ENCODE results near the gene GP1BB. TPM values are rescaled to one million over a fixed set of nuclear protein-coding genes. Genes with fewer than 3 reads are reported as not detected.
A peak's percentile ranks its signal among the peaks of the same experiment; 100 is the strongest.

The GP1BB gene
- total and polyA plus RNA-seq, 2 of the 4 experiments (the other 2 are of a cell fraction), result 0.18 to 1.5 TPM

- TF ChIP-seq MAZ (IDR thresholded peaks at IDR 0.05; ENCODE audit: borderline replicate concordance, low read depth, low read length), result peak; percentile 79; the same call in 1 of the 2 replicates
- TF ChIP-seq MAFK (IDR thresholded peaks at IDR 0.05; ENCODE audit: low read depth, low read length), result no peak
These were observed 5.5 kb upstream of the GP1BB start (continued) for GRCh38 chr22:19717691-19718455.

GRCh38 chr22:19718456-19719049 is 4.8 kb upstream of the GP1BB start:
- Histone ChIP-seq H3K9me3 (ENCODE audit: control insufficient read depth, insufficient read depth, low read length) (no peaks in the 10 kb centered on the region), H2BK20ac (ENCODE audit: low read depth, low read length) (no peak overlapping the region), H4K8ac (ENCODE audit: low read depth in 2 of 2, low read length in 2 of 2) (peak overlapping the region; percentile 71 to 87; a peak in 3 of 4 replicates), H3K18ac (ENCODE audit: low read depth, low read length) (peak overlapping the region; percentile 58), H4K91ac (ENCODE audit: insufficient read depth, low read depth, low read length) (peak overlapping the region; percentile 21; the same call in 1 of the 2 replicates), H2AFZ (replicated peaks; ENCODE audit: low read length, poor library complexity) (peak overlapping the region; percentile 98), H3K23ac (ENCODE audit: low read depth, low read length) (peak overlapping the region; percentile 59; the same call in 1 of the 2 replicates), H3K79me1 (ENCODE audit: low read depth in 1 of 2, low read length in 2 of 2) (peaks cover 0 to 4% of the 10 kb centered on the region in 2 experiments; a peak in 1 of 4 replicates), H3K4me2 (ENCODE audit: low read depth, low read length) (peak overlapping the region; percentile 93), H3K4me1 (ENCODE audit: control insufficient read depth, insufficient read depth, low read length) (peaks cover 15% of the 10 kb centered on the region), H2BK120ac (ENCODE audit: low read depth, low read length) (0 out of 2 replicates have a peak overlapping the region, but pooled peaks have one; percentile 60), H4K20me1 (ENCODE audit: insufficient read depth, low read length) (peaks cover 6% of the 10 kb centered on the region; the same call in 1 of the 2 replicates), H3K4me3 (ENCODE audit: insufficient read depth, low read depth, low read length) (peak overlapping the region; percentile 71), H3K9ac (ENCODE audit: low read depth, low read length) (peak overlapping the region; percentile 82), H2BK5ac (ENCODE audit: low read depth, low read length, poor library complexity, severe bottlenecking) (peak overlapping the region; percentile 43), H3K4ac (ENCODE audit: low read depth, low read length) (peak overlapping the region; percentile 88), H3K27me3 (ENCODE audit: control insufficient read depth, insufficient read depth, low read length) (peaks cover 12% of the 10 kb centered on the region; the same call in 1 of the 2 replicates), H4K5ac (ENCODE audit: low read depth, low read length) (peak overlapping the region; percentile 59; the same call in 1 of the 2 replicates), H2BK15ac (ENCODE audit: low read depth, low read length) (no peak overlapping the region; the same call in 2 of the 3 replicates), H3K27ac (ENCODE audit: insufficient read depth, low read length) (peak overlapping the region; percentile 38; the same call in 1 of the 2 replicates), H3K36me3 (ENCODE audit: control insufficient read depth, insufficient read depth, low read length) (peaks cover 16% of the 10 kb centered on the region), H3K14ac (replicated peaks; ENCODE audit: low read depth, low read length) (0 out of 2 replicates have a peak overlapping the region, but pooled peaks have one; percentile 66), H2AK9ac (replicated peaks; ENCODE audit: low read depth, low read length, poor library complexity) (peak overlapping the region; percentile 92), H3K56ac (ENCODE audit: extremely low read depth, insufficient read depth, low read length) (no peak overlapping the region), H3K9me1 (ENCODE audit: insufficient read depth, low read length) (peaks cover 7% of the 10 kb centered on the region), H2AK5ac (ENCODE audit: low read depth, low read length) (peak overlapping the region; percentile 82; the same call in 1 of the 2 replicates)
- 2% methylated on average over 40 of the region's 70 CpGs; no CpG with 5 or more reads in 1 of the 2 experiments for WGBS, 2 experiments (ENCODE audit: extremely low coverage in 2 of 2, insufficient read length in 1 of 2)
- BruUV-seq (replicated peaks), result no TSS peak
- POLR2A ChIA-PET (ENCODE audit: unreplicated experiment), result no interaction called here
- DNase-seq (no peak), ATAC-seq (ENCODE audit: low read depth) (no peak)
- dilution Hi-C loops (cut with HindIII; ENCODE audit: low sequenced_read_pairs, unreplicated experiment), result no loop called here
- intact Hi-C loops (cut with micrococcal nuclease), result loop anchor here (1.0 kb wide), 2 partner anchors 39 to 86 kb away; no protein-coding TSS in a partner anchor
- in situ Hi-C loops (cut with MboI; ENCODE audit: low sequenced_read_pairs), result no loop called here
- CTCF ChIA-PET, result no interaction called here
- TF ChIP-seq RAD21 (IDR thresholded peaks at IDR 0.05; ENCODE audit: low read length), result no peak
- TF ChIP-seq CHD1 (IDR thresholded peaks at IDR 0.05; ENCODE audit: low read depth, low read length), result no peak
- TF ChIP-seq POLR2A (IDR thresholded peaks at IDR 0.05; ENCODE audit: low read depth, low read length), result no peak
- no peak for TF ChIP-seq MXI1 (IDR thresholded peaks at IDR 0.05; ENCODE audit: borderline replicate concordance, low read depth, low read length)
- TF ChIP-seq CEBPB (IDR thresholded peaks at IDR 0.05; ENCODE audit: low read depth, low read length), result no peak
- TF ChIP-seq MAFK (IDR thresholded peaks at IDR 0.05; ENCODE audit: low read depth, low read length), result no peak
- TF ChIP-seq BHLHE40 (IDR thresholded peaks at IDR 0.05; ENCODE audit: low read depth, low read length), result no peak
- no peak for TF ChIP-seq CTCF (conservative IDR thresholded peaks at IDR 0.05; ENCODE audit: low read depth, low read length)
- TF ChIP-seq MAZ (IDR thresholded peaks at IDR 0.05; ENCODE audit: borderline replicate concordance, low read depth, low read length), result no peak
- no peak for TF ChIP-seq ELK1 (IDR thresholded peaks at IDR 0.05; ENCODE audit: borderline replicate concordance, low read depth, low read length)
- no peak for TF ChIP-seq RFX5 (IDR thresholded peaks at IDR 0.05; ENCODE audit: low read depth, low read length)
- TF ChIP-seq NFE2L2 (IDR thresholded peaks at IDR 0.05; ENCODE audit: low read depth, low read length), result no peak

Data from IMR-90 (cell line).